Measurements from ENCODE around the gene MFAP3.
"Not testable (repeated sequence)": the region's sequence is repeated elsewhere in the genome, so short reads cannot be mapped to it uniquely, and the experiment has no call there.

Gene MFAP3

DNA sequence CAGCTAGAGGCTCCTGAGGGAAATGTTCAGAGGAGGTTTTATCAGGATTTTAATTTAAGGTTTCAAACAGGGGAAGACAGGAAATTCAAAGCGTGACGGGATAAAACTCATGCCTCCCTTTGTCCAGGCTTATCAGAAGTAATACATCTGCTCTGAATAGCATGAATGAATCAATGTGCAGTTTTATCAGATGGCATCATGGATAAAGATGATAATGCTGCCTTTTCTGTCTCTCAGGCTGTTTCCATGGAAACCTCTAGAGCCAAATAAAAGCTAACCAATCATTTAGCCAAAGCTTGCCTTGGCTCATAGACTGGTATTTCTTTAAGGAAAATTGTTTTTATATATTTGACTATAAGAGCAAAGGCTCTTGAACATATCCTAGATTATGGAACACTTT, 16.4 kb downstream of the MFAP3 start:
- no peak for DNase-seq

DNA sequence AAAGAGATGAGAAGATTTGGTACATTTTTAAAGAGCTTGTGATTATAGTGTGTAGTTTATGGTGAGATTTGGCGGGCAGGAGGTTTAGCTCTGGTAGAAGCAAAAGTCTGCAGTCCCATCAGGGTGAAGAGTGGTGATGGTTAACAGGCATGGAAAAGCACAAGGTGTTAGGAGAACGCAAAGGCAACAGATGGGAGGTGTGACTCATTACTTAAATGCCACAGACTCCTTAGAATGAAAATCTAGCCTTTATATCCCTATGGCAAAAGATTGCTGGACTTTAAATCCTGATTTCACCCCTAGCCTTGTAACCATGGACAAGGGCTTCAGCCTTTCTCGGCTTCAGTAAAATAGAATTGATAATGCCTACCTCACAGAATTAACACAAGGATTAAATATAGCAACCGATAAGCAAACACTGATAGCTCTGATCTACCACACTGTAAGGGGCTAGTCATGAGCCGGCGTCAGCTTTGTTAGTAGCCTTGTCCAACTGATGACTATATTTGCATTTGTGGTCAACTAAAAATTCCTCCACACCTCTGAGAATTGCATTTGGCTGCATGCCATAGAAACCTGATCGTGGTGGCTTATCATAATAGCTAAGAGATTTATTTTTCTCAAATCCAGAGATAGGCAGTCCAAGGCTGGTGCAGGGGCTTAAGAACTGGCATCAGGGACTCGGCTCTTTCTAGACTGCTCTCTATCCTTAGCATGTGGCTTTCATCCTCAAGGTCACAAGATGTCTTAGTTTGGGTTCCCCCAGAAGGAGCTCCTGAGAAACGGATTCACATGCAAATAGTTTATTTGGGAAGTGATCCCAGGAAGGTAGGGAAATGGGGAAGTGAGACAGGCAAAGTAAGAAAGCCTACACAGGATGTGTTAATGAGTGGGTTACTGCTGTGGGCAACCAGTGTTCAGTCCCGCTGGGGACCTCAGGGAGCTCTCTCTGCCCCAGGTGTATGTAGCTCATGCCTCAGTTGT, 19.6 kb downstream of the MFAP3 start:
- DNase-seq: no peak

DNA sequence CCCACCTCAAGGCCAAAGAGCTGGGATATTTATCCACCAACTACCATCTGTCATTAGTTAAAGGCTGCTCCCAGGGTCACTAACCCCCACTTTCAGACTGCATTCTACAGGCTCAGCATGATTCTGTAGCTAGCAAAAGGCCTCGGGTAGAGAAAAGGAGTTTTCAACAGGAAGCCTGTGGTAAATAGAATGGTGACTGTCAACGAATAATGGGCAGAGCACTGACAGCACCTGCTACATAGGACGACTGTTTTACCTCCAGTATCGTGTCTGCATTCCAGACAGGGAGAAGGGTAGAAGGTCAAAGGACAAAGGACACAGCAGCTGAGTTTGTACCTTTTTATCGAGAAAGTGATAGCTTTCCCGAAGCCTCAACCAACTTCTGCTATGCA, 20.3 kb downstream of the MFAP3 start:
- no peak for DNase-seq

DNA sequence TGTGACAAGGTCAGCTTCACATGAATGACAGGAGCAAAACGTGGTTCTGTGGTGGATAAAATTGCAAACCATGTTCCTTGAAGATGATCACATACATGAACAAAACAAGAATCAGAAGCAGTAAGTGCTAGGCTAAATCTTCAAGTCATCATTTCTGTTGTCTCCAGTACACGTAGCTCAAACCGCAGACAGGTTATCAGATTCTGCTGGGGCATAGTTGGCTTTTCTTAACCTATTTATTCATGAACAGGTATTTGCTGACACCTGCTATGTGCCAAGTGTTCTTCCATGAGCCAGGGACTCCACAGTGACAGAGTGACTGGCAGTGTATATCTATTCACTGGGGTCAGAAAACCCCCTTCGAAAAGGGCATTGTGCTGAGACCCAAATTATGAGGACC, 20.8 kb downstream of the MFAP3 start:
- DNase-seq: no peak

DNA sequence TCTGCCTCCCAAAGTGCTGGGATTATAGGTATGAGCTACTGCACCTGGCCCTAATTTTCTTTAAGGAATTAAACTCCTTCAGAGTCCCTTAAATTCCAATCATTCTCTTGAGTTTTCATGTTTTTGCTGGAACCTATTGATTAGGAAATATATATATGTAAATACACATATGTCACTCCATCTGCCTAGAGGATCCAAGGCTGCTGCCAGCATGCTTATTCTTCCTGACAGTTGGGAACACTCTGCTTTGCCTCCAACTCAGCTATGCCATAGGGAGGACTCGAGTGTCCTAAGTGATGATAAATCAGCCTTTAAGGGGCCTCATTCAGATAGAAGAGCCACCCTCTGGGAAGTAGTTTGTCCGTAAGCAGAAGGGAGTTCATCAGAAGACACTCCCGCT, 21.8 kb downstream of the MFAP3 start:
- no peak for DNase-seq

DNA sequence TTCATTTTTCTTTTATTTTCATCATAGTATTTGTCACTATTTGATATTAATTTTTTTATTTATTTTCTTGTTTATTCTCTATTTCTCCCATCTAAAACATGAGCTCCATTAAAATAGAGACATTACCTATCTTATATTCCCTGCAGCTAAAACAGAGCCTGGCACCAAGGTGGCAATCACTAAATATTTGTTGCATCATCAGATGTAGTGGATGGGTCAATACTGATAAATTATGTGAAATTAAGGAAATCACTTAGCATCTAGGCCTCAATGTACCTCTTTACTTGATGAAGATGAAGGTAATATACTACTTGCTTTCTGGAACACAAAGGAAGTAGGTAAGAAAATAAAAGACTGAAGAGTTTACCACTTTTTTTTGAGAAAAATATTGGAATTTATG, 24.6 kb downstream of the MFAP3 start:
- DNase-seq: no peak

DNA sequence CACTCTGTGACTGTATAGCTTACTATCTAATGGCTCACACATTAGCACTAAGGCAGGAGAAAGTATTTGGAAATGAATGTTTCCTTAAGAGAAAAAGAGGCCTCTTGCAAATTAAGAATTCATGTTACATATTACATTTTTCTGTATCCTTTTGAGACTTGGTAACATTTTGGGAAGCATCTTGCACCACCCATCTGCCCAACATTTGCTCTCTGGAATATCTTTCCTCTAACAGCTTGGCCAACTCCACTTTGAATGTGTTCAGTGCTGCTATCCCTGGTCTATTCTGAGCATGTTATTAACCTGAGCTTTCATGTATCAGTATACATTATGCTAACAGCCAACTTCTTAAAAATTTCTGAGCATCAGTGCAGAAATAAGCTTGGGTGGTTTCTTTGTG, 27.2 kb downstream of the MFAP3 start:
- no peak for DNase-seq

DNA sequence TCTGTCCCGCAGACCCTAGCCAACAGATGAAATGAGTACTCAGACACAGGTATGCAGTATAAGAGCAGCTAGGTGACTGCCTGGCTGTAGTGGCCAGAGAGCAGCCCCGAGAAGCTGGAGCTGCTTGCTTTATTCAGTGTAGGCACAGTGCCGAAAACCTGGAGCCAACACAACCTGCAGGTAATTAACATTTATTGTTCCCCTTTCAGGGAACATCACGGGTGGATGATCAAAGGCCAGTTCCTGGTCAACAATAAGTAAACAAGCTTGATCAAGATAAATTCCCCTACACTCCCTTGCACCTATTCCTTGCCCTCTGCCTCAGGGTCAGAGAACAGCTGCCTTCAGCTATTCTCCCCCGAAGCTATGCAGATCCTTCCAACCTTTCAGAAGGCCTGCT, 31.1 kb downstream of the MFAP3 start:
- DNase-seq: not testable (repeated sequence)

DNA sequence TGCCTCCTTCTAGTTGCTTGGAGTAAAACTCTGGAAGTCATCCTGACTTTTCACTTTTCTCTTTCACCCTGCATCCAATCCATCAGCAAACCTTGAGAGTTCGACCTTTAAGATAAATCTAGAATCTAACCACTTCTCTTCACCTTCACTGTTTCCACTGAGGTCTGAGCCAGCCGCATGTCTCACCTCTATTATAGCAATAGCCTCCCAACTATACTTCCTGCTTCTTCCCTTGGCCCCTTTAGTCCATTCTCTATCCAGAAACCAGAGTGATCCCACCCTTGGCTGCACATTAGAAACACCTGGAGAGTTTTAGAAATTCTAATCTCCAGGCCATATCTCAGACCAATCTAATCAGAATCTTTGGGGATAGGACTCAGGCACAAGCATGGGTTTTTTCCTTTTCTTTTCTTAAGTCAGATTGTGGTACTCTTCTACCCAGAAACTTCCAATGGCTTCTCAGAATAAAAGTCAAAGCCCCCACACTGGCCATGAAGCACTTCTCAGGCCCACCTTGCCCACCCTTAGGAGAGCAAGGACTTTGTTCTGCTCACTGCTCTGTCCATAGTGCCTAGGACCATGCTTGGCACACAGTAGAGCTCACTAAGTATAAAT, 33.1 kb downstream of the MFAP3 start:
- no peak for DNase-seq

DNA sequence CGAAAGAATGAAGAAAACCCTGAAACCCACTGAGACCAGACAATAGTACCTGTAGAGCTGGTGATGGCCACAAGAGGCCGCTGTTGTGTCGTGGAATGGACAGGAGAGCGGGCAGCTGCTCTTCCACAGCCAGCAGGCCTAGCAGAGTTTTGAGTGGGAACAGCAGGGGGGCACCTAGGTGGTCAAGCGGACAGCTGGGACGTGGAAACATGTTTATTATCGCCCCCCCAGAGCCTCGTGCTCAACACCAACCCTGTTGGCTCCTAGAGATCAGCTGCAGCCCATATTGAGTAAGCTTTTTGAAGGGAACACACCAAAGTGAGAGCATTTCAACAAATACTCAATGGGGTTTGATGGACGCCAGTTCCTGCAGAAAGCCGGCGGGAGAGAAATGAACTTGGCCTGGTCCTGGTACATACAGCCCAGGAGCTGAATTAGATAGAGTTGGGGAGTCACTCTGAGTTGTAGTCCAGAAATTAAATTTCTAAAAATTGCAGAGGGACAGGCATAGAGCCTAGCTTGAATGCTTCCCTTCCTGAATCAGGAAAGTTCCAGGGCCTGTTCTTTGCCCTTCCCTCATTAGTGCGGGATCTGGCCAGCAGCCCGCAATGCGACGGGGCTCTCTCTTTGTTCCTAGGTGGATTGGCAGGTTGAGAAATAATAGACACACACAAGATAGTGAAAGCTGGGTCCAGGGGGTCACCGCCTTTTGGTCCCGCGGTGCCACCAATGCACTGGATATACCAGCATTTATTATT, 33.8 kb downstream of the MFAP3 start:
- DNase-seq: peak; percentile 92

DNA sequence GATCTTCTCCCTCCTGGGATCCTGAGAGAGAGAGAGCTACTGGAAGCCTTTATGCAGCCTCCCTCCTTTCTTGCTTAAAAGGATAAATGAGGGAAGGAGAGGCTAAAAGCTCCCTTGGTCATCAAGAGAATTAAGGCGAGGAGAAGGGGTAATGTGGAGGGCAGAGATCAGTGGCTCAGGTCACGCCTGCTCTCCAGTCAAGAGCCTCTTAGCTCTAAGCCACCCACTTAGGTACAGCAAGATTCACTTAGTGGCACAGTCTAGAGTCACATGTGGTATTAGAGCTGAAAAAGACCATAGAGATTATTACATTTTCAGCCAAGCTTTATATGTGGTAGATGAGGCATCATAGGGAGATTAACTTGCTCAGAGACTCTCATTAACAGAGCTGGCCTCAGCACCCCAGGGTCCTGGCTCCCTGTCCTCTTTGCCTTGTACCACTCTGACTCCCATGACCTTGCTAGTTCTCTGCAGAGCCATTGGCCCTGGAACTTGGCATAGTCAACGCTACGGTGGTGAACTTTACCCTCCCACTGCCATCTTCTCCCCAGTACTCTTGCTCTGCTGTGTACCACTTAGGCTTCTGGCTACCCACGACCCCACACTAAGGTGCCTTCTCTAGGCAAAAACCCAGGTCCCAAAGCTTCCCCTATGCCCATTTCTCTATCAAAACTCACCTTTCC, 37.6 kb downstream of the MFAP3 start:
- peak; percentile 29 for DNase-seq

DNA sequence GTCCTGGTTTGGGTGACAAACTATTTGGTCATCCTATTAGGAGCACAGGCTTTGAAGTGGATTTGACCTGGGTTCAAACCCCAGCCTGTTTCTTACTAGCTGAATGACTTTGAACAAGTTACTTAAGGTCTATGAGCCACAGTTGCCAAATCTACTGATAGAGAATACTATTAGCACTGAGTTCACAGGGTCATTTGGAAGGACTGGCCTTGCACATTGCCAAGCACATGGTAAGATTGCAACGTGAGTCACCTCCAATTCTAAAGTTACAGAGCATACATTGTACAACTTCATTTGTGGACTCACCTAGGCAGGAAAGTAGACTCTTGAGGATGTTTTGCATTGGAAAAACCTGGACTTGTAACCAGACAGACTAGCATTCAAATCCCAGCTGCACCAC, 38.9 kb downstream of the MFAP3 start:
- no peak for DNase-seq

DNA sequence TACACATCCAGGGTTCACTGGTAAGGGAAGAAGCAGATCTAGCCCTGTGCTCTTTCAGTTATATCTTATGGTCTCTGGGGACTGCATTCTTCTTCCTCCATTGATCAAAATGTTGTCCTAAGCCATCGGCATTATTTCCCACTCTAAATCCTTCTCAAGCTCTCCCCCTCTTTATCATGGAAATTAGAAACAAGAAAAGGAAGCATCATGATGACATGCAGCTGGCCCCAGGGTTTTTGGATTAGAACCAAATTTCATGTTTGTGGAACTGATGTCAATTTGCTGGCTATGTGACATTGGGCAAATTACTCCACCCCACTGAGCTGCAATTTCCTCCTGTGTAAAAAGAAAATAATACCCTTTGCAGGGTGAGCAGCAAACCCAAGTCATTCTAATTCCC, 39.5 kb downstream of the MFAP3 start:
- DNase-seq: no peak

DNA sequence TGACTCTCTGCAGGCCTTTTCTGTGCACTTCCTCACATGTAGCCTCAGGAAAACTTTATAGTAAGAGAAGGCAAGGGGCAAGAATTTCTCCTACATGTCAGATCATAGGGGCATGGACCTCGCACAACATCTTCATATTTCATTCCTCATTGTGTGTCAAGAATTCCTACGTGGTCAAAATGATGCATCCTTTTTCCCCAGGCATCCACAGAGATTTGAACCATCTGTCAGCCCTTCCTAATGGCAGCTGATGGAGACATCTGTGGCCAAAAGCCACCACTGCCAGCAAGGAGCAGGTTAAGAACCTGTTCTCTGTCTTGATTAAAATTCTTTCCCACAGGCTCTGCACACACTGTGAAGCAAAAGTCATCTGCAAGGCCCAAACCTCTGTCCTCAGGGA, 42.5 kb downstream of the MFAP3 start:
- no peak for DNase-seq

DNA sequence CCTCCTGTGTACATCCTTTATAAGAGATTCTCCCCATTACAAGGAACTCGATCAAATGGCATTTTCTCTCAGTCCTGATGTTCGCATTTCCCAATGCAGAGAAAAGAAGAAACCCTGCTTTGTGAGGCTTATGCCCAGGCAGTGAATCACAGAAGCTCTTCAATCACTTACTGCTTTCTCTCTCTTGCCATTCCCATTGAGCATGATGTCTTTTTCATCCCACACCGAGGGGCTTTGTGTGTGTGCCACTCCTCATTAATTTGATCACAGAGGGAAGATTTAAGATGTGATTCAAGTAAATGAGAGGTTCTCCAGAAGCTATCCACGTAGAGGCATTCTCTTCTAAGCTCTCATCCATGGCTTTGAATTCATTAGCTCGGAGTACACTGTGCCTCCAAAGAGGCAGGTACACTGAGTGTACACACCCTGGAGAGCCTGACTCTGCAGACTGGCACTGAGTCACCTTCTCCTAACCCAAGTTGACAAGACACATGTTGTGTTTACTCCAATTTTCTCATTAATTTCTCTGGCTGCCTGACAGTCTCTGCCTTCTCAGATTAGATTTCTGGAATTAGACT, 45.4 kb downstream of the MFAP3 start:
- DNase-seq: no peak

DNA sequence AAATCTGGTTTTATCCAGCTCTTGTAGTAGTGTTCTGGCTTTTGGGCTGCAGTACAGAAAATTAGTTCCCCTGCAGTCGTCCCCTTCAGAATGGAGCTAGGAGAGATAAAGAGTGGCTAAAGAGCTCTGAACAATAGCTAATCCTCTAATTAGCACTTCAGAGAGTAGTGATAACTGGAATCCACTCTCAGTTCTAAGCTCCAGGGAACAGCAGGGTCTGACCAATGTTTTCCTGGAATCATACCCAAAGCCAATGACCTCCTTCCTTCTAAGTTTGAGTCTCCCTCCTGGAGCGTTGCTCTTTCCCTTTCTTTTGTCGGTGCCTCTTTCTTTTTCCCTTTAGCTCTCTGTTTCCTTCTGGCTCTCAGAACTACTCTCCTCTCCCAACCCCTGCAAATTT, 47.4 kb downstream of the MFAP3 start:
- DNase-seq: no peak

DNA sequence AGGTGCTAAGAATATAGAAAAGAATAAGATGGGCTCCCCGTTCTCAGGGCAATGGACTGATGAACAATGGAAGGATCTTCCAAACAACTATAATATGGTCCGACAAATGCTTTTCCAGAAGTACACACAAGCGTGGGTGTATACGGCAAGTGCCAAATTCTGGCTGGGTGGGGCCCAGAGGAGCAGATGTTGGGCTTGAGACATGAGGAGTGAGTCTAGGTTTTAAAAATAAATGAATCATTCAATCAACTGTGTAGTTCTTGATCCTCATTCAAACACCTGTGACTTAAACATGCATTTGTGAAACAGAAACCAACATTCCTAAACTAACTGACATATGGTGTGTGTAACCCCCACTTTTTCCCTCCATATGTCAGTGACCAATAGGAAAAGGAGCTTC, 47.9 kb downstream of the MFAP3 start:
- DNase-seq: no peak

DNA sequence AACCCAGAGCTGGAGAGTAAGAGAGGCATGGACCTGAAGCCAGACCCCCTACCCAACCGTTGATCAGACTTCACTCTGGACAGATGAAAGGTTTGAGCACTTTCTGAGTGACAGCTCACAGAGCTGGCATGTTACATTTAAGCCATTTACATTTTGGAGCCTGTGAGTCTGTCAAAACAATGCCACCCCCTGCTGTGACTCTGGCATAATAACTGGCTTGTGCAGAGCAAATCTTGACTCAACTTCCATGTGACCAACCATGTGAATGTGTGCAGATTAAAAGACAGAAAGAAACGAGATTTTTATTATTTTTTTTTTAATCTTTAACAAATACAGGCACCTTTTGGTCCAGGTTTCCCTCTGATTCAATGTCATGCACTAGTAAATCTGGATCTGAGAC, 48.5 kb downstream of the MFAP3 start:
- DNase-seq: peak; percentile 11

DNA sequence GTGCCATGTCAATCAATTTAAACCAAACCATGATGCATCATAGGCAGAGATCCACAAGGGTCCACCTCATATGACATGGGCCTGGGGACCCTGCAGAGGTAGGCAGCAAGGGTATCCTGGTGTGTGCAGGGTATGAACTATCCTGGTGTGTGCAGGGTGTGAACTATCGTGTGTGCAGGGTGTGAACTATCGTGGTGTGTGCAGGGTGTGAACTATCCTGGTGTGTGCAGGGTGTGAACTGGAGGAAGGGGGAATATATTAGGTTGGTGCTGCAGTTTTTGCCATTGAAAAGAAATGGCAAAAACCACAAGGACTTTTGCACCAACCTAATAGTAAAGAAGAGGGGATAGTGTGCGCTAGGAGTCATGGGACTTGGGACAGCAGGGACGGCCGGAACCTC, 50.0 kb downstream of the MFAP3 start:
- DNase-seq: no peak

DNA sequence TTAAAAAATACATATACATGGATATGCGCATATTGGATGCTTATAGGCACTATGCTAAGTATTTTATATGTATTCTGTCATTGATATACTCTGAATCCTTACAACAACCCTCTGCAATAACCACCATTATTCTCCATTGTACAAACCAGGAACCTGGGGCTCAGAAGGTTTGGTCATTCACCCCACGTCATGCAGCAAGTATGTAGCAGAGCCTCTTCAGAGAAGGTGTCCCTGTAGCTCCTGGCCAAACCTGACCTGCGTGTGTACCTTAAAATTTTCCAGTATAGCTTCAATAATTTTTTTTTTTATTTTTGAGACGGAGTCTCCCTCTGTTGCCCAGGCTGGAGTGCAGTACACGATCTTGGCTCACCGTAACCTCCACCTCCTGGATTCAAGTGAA, 51.9 kb downstream of the MFAP3 start:
- no peak for DNase-seq

DNA sequence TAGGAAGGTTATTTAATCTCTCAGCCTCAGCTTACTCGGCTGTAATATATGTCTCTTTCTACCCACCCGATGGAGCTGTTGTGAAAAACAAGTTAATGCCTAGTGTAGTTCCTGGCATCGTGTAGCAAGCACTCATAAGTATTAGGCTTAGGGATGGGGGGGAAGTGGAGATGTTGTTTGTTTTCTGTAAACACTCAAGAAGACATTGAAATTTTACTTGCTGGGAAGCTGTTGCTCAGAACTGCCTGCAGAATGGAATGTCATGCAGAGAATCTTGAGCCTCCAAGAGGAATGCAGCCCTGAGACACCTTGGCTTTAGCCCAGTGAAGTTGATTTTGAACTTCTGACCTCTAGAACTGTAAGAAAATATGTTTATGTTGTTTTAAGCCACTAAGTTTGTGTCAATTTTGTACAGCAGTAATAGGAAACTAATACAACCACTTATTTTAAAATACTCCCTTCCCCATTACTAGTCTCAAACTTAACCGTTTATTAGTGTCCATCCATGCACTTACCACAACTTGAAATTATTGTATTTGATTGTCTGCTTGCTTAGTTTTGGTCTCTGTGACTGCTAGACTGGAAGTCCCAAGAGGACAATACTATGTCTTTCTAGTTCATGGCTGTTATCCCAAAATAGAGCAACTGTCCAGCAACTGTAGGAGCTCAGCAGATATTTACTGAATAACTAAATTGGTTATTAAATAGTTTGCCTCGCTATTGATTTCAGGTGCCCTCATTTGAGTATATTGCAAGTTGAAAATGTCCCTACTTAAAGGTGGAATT, 53.8 kb downstream of the MFAP3 start:
- no peak for DNase-seq

DNA sequence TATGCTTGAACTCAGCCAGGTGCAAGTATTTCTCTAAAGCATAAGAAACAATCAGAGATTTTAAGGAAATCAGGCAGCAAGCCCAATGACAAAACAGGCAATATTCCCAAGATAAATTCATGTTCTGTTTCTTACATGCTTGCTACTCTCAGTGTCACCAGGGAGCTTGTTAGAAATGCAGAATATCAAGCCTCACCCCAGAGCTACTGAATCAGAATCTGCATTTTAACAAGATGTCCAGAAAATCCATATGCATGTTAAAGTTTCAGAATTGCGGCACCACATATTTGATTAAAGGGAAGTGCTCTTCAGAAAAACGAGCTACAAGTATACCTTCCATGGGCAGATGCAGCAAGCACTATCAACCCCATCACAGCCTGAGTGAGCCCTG, 54.4 kb downstream of the MFAP3 start:
- DNase-seq: no peak
